Panc1 (cell line): ENCODE measurements around the gene BTBD9. TPM values are rescaled to one million over a fixed set of nuclear protein-coding genes. Genes with fewer than 3 reads are reported as not detected.

Experiments used
- ATAC-seq: fragments of 200-7000 bp; cut with Tn5 transposase; 2 replicates; pipeline ENCODE4 v1.9.1; 2020; ENCODE audit warnings: mild to moderate bottlenecking, moderate library complexity
- BruUV-seq: library from RNA; stranded (reverse); fragments of 400-500 nt; replicated peaks from 2 replicates; lab custom pipeline; 2021; lab: Mats Ljungman, UMichigan
- CTCF ChIA-PET: fragments of 300-600 bp; sonication (Branson Sonifier 250); formaldehyde crosslinking; loops from one replicate; lab custom pipeline; 2022; ENCODE audit warnings: antibody characterized with exemption; lab: Charles Lee
- POLR2A ChIA-PET: fragments of 300-600 bp; sonication (Branson Sonifier 250); formaldehyde crosslinking; loops from one replicate; lab custom pipeline; 2022; ENCODE audit warnings: antibody characterized with exemption; lab: Charles Lee
- DNase-seq: peaks from one replicate; pipeline ENCODE4 v3.0.0-alpha.2; 2010; ENCODE audit warnings: low read depth, low spot score
- H3K27ac ChIP-seq: 2 replicates; pipeline ENCODE4 v1.5.1; 2011; ENCODE audit warnings: mild to moderate bottlenecking, low read length, inconsistent platforms
- H3K27me3 ChIP-seq: fragments of 200-500 bp; sonication (Bioruptor generic); 2 replicates; pipeline ENCODE4 v1.6.0; 2014; ENCODE audit warnings: low read length, inconsistent platforms; ENCODE audit not compliant: control insufficient read depth, insufficient read depth
- H3K36me3 ChIP-seq: fragments of 200-500 bp; sonication (Bioruptor generic); 2 replicates; pipeline ENCODE4 v1.5.1; 2014; ENCODE audit warnings: inconsistent platforms, mild to moderate bottlenecking, low read length, moderate library complexity; ENCODE audit not compliant: control insufficient read depth, insufficient read depth
- H3K4me1 ChIP-seq: 2 replicates; pipeline ENCODE4 v1.5.1; 2011; ENCODE audit warnings: inconsistent platforms, mild to moderate bottlenecking, low read length, moderate library complexity; ENCODE audit not compliant: control insufficient read depth, insufficient read depth
- H3K4me3 ChIP-seq, 2 experiments: 2 replicates each; pipeline ENCODE4 v1.5.1; 2011 to 2012; ENCODE audit warnings: low read depth in 2 of 2, low read length in 2 of 2, mild to moderate bottlenecking in 2 of 2, inconsistent platforms in 1 of 2, moderate library complexity in 1 of 2
- H3K9me3 ChIP-seq: fragments of 200-500 bp; sonication (Bioruptor generic); 2 replicates; pipeline ENCODE4 v1.5.1; 2014; ENCODE audit warnings: low read depth, mild to moderate bottlenecking, inconsistent platforms, low read length, moderate library complexity; ENCODE audit not compliant: control insufficient read depth, insufficient read depth
- CTCF ChIP-seq: fragments of 450-650 bp; IDR thresholded peaks from 2 replicates; pipeline ENCODE4 v1.5.1; 2017; ENCODE audit warnings: mild to moderate bottlenecking
- POLR2AphosphoS5 ChIP-seq: IDR thresholded peaks from 2 replicates; pipeline ENCODE4 v1.6.1; 2012; ENCODE audit warnings: mild to moderate bottlenecking, low read depth, low read length, moderate library complexity
- SIN3A ChIP-seq: IDR thresholded peaks from 2 replicates; pipeline ENCODE4 v1.6.1; 2012; ENCODE audit warnings: low read depth, mild to moderate bottlenecking, low read length, moderate library complexity, borderline replicate concordance; ENCODE audit not compliant: insufficient read depth
- TCF7L2 ChIP-seq: IDR thresholded peaks from 2 replicates; pipeline ENCODE4 v1.6.1; 2011; ENCODE audit warnings: mild to moderate bottlenecking, low read depth, low read length, inconsistent platforms
- in situ Hi-C: cut with HindIII; loops from 2 replicates; pipeline ENCODE4 v1.10.0; 2016; ENCODE audit warnings: low sequenced_read_pairs, low pct_unique_long_range_greater_than_20kb
- intact Hi-C: fragments of 100-400 bp; cut with micrococcal nuclease; formaldehyde crosslinking; loops from one replicate; pipeline ENCODE4 v1.10.0; 2022; ENCODE audit not compliant: unreplicated experiment
- total RNA-seq: library from RNA; stranded (reverse); gene quantifications from one replicate; pipeline ENCODE4 v1.2.1, GENCODE V29; 2021; ENCODE audit not compliant: unreplicated experiment
- TF ChIP-seq, protein P1 (sequence below), 2 experiments: IDR thresholded peaks; 2 replicates each; pipeline ENCODE4 v1.6.1; 2011 to 2012; ENCODE audit warnings: low read depth in 2 of 2, control low read depth in 1 of 2, low read length in 1 of 2, mild to moderate bottlenecking in 1 of 2, moderate library complexity in 1 of 2; ENCODE audit not compliant: insufficient read depth in 1 of 2

Gene BTBD9
- total RNA-seq, 1 experiment from 2014 or later = 12.8 TPM

- intact Hi-C loops = no loop called here
- no peak overlapping the region for H3K27ac ChIP-seq
- H3K36me3 ChIP-seq = no peaks in the 10 kb centered on the region
- TF ChIP-seq, protein P1, sequence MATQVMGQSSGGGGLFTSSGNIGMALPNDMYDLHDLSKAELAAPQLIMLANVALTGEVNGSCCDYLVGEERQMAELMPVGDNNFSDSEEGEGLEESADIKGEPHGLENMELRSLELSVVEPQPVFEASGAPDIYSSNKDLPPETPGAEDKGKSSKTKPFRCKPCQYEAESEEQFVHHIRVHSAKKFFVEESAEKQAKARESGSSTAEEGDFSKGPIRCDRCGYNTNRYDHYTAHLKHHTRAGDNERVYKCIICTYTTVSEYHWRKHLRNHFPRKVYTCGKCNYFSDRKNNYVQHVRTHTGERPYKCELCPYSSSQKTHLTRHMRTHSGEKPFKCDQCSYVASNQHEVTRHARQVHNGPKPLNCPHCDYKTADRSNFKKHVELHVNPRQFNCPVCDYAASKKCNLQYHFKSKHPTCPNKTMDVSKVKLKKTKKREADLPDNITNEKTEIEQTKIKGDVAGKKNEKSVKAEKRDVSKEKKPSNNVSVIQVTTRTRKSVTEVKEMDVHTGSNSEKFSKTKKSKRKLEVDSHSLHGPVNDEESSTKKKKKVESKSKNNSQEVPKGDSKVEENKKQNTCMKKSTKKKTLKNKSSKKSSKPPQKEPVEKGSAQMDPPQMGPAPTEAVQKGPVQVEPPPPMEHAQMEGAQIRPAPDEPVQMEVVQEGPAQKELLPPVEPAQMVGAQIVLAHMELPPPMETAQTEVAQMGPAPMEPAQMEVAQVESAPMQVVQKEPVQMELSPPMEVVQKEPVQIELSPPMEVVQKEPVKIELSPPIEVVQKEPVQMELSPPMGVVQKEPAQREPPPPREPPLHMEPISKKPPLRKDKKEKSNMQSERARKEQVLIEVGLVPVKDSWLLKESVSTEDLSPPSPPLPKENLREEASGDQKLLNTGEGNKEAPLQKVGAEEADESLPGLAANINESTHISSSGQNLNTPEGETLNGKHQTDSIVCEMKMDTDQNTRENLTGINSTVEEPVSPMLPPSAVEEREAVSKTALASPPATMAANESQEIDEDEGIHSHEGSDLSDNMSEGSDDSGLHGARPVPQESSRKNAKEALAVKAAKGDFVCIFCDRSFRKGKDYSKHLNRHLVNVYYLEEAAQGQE (IDR thresholded peaks at IDR 0.05; ENCODE audit: insufficient read depth in 1 of 2, low read depth in 2 of 2, low read length in 1 of 2) = no peak
- DNase-seq = no peak
- H3K4me3 ChIP-seq = no peak overlapping the region
- H3K4me1 ChIP-seq = no peaks in the 10 kb centered on the region
- no TSS peak for BruUV-seq
- CTCF ChIA-PET = no interaction called here
- H3K27me3 ChIP-seq = no peaks in the 10 kb centered on the region
- ATAC-seq = no peak
- H3K9me3 ChIP-seq = no peaks in the 10 kb centered on the region
- POLR2A ChIA-PET = no interaction called here
- in situ Hi-C loops = no loop called here
These were observed 160.4 kb downstream of the BTBD9 start for GRCh38 chr6:38479331-38479730.

- Histone ChIP-seq H3K27me3 (no peaks in the 10 kb centered on the region), H3K27ac (no peak overlapping the region), H3K4me3 (no peak overlapping the region), H3K9me3 (no peaks in the 10 kb centered on the region), H3K36me3 (no peaks in the 10 kb centered on the region), H3K4me1 (no peaks in the 10 kb centered on the region)
- ChIA-PET POLR2A (interaction anchor here (0.6 kb wide), 1 partner anchor 78 kb away, joined by 3 read pairs; no protein-coding TSS in a partner anchor), CTCF (no interaction called here)
- no TSS peak for BruUV-seq
- ATAC-seq = no peak
- no peak for DNase-seq
- in situ Hi-C loops = no loop called here
- intact Hi-C loops = no loop called here
- TF ChIP-seq TCF7L2 (no peak), CTCF (no peak), POLR2AphosphoS5 (no peak), SIN3A (no peak)
- TF ChIP-seq, protein P1 (IDR thresholded peaks at IDR 0.05; ENCODE audit: insufficient read depth in 1 of 2, low read depth in 2 of 2, low read length in 1 of 2) = no peak
These were observed 162.0 kb downstream of the BTBD9 start for GRCh38 chr6:38477680-38478260.
